Upper lobe of left lung (tissue), 4 donors: Measurements from ENCODE around the gene CLEC16A.

Source experiments
- EP300 ChIP-seq, 4 donors: sonication (generic); formaldehyde crosslinking; IDR thresholded peaks; one replicate each; pipeline ENCODE4 v1.5.1; 2017; ENCODE audit warnings: antibody characterized with exemption in 4 of 4, control low read depth in 2 of 4
- POLR2A ChIP-seq, 4 donors: fragments of 450-650 bp; IDR thresholded peaks; one replicate each; pipeline ENCODE4 v1.5.1; 2016 to 2017; ENCODE audit warnings: antibody characterized with exemption in 4 of 4, mild to moderate bottlenecking in 2 of 4
- TF ChIP-seq, protein P1 (sequence below), 6 experiments: fragments of 450-650 bp in 4 of 6; fragments of 200-600 bp in 2 of 6; sonication (generic) in 2 of 6; IDR thresholded peaks; one replicate each; pipeline ENCODE4 v1.5.1; 2016 to 2019; ENCODE audit warnings: antibody characterized with exemption in 6 of 6

GRCh38 chr16:11181242-11181898 lies 237.0 kb downstream of the CLEC16A start:
- TF ChIP-seq, protein P1, sequence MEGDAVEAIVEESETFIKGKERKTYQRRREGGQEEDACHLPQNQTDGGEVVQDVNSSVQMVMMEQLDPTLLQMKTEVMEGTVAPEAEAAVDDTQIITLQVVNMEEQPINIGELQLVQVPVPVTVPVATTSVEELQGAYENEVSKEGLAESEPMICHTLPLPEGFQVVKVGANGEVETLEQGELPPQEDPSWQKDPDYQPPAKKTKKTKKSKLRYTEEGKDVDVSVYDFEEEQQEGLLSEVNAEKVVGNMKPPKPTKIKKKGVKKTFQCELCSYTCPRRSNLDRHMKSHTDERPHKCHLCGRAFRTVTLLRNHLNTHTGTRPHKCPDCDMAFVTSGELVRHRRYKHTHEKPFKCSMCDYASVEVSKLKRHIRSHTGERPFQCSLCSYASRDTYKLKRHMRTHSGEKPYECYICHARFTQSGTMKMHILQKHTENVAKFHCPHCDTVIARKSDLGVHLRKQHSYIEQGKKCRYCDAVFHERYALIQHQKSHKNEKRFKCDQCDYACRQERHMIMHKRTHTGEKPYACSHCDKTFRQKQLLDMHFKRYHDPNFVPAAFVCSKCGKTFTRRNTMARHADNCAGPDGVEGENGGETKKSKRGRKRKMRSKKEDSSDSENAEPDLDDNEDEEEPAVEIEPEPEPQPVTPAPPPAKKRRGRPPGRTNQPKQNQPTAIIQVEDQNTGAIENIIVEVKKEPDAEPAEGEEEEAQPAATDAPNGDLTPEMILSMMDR (IDR thresholded peaks at IDR 0.05) = no peak
- TF ChIP-seq POLR2A (IDR thresholded peaks at IDR 0.05) (no peak), EP300 (IDR thresholded peaks at IDR 0.05) (no peak)
